Medulla oblongata (tissue), 1 donor: ENCODE data around the gene RYR2.
A peak's percentile ranks its signal among the peaks of the same experiment; 100 is the strongest.

Source experiments
- DNase-seq: peaks from one replicate; pipeline ENCODE4 v3.0.0-alpha.2; 2015; ENCODE audit errors: extremely low spot score

Gene RYR2

DNA sequence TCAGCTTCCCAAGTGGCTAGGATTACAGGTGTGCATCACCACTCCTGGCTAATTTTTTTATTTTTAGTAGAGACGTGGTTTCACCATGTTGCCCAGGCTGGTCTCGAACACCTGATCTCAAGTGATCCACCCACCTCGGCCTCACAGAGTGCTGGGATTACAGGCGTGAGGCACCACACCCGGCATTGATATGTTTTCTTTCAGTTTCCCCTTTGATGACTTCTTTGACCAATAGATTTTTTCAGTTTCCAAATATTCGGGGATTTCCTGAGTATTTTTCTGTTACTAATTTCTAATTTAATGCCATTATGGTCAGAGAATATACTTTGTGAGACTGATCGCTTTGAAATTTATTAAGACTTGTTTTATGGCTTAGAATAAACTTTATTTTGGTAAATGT lies 406.1 kb downstream of the RYR2 start:
- no peak for DNase-seq

DNA sequence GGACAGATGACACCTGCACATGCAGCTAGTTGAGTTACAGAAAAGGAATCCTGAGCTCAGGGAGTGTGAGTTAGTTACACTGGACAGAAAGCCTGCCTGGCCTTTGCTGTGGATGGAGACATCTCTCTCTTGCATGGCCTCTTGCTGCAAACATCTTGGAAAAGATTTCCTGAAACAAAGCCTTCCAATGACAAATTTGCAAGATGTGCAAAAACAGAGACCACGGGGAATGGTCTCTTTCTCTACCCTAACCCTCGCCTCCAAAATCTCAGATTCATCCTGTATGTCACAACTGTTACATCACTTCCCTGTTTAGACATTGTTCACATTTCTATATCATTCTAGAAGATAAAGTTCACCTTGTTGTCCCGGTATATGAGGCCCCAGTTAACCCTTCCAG lies 415.6 kb downstream of the RYR2 start:
- no peak for DNase-seq

DNA sequence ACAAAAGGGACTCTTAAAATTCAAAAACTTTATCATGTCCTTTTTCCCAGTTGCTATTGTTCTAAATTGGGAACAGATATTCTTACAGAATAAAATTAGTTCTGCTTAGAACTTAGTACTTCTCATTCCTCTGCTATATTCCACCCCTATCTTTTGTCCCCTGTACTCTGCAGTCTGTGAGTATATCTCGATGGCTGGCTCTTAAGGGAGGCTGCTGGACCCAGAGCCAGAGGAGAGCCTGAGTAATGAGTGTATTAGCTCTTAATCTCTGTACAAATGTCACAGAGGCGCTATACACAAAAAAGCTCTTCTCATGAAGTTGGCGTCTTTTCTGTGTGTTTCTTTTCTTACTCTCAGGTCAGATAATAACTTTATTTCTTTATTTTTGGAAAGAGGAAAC lies 425.3 kb downstream of the RYR2 start:
- no peak for DNase-seq

DNA sequence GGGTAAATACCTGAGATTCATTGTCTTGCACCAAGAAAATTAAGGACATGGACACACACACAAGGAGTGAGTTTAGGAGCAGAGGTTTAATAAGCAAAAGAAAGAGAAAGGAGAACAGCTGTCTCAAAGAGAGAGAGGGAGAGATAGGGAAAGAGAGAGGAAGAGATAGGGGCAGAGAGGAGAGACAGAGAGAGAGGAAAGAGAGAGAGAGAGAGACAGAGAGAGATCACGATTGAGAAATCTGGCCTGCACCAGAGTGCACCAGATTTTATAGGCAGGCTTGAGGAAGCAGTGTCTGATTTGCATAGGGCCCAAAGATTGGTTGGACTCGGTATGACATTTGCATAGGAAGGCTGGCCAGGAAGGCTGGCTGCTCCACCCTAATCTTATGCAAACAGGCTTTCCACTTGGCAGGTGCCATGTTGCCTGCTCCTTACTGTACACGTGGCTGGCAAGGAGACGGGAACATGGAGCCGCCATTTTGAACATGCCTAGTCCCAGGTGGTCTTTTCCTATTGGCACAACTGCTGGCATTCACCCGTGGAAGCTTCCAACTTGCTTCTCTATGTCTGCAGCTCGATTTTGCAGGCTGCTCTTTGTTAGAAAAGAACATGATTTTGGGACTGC lies 428.8 kb downstream of the RYR2 start:
- DNase-seq: no peak

DNA sequence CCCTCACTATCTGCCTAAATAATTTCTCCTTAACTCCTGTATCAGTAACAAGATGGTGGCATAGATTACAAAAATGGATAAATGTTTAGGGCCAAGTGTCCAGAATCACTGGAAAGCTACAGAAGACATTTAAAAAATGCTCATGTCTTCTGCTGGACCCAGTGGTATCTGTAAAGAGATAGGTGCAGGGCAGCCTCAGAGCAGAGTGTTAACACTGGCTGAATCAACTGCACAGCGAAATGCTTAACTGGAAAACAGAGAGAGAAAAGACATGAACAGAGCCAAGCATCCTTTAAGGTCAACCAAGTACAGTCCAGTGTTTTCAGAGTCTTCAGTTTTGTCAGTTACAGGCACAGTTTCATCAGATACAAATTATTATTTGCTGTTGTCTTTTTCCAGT lies 429.4 kb downstream of the RYR2 start:
- no peak for DNase-seq

DNA sequence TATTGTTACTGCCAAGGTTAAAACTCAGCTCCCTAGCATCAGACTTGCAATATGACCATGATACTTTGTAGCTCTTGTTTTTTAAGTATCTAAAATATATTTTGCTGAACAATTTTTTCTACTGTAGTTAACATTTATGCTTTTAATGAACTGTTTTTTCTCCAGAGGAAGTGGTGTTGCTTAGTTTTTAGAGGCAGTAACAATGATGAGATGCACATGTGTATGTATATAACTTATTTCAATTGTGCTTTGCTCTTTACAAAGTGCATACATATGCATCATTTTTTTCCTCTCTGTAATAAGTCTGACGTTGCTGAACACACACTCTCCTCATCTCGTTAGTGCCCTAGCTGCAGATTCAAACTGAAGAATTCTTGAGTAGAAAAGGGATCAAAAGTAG lies 430.0 kb downstream of the RYR2 start:
- DNase-seq: no peak

DNA sequence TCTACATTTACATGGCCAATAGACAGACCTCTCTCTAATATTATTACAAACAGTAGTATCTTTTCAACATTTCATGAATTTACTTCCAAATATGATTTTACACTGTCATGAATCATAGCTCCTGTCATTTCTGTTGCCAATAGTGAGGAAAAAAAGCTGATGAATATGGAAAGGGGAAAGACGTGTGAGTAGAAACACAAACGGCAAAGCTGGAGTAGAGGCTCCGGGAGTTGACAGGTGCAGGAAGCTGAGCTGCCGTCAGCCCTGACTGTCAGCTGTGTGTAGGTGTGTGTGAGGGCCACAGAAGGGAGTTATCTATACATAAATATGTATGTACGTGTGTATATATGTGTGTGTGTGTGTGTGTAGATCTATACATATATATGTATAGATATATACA lies 431.9 kb downstream of the RYR2 start:
- DNase-seq: no peak

DNA sequence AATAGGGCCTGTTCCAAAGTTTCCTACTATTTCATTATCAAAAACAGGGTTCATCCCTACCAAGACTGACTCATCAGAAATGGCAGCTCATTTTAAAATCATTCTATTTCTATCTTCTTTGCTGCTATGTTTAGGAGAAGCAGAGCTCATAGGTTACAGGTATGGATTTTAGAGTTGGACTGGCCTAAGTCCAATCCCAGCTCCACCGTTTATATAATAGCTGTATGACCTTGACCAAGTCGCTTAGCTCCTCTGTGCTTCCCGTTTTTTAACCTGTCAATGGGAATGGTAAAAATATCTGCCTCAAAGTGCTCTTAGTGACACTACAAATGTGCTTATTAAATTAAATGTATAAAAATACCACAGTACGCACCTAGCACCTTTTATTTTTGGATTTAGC lies 436.1 kb downstream of the RYR2 start:
- DNase-seq: no peak

DNA sequence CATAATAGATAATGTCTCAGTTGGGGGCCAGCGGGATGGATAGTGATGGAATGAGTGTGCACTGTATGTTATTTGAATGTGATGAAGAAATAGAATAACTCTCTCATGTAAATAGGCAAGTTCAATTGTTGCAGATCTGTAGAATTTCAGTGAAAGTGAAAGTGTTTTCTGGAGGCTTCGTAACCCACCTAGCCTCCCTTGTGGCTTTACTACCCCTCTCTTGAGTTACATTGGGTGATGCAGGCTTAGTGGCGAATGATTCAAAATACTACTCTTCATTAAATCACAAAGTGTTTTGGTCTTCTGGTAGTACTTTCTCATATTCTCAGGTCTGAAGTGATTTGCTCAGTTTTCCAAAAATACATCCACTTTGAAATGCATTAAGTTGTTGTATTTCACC lies 436.9 kb downstream of the RYR2 start:
- no peak for DNase-seq

DNA sequence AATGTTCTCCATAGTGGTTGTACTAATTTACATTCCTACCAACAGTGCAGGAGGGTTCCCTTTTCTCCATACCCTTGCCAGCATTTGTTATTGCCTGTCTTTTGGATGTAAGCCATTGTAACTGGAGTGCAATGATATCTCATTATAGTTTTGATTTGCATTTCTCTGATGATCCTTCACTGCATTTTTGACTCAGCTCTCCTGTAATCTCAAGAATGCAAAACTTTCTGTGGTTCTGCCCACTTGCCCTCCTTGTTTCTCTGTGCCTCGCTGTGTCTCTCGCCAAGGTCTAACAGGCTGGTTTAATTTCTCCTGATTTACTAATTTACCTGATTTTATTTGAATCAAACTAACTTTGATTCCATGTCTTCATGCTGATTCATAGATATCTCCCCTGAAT lies 440.8 kb downstream of the RYR2 start:
- no peak for DNase-seq

DNA sequence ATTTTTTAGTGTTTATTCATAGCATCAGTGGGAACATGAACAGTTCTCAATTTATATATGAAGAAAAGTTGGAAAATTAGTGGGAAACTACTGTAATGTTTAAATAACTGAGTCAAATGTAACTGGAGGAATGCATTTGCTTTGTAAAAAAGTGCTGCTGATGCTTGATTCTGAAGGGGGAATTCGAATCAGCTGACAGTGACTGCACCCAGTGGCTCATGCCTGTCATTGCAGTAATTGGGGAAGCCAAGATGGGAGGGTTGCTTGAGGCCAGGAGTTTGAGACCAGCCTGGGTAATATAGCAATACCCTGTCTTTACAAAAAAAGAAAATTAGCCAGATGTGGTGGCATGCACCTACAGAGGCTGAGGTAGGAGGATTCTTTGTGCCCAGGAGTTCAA lies 450.4 kb downstream of the RYR2 start:
- DNase-seq: no peak

DNA sequence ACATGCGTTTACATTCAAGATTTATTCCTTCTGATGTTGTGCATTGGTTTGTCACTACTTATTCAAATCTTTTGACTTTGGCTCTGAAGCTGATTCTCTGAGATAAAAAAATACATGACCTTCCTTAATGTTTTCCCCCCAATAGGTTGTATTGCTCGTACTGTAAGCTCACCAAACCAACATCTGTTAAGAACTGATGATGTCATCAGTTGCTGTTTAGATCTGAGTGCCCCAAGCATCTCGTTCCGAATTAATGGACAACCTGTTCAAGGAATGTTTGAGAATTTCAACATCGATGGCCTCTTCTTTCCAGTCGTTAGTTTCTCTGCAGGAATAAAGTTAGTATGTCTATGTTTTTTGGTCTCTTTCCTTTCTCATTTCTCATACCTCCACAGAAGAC lies 458.6 kb downstream of the RYR2 start:
- DNase-seq: no peak

DNA sequence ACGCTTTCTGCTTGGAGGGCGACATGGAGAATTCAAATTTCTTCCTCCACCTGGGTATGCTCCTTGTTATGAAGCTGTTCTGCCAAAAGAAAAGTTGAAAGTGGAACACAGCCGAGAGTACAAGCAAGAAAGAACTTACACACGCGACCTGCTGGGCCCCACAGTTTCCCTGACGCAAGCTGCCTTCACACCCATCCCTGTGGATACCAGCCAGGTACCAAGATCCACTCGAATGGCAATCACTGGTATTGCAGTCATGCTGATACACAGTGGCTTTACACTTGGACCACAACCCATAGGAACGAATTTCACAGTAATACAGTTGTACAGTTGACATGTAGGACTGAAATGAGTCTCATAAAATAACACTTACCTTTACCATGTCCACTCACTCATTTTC lies 461.3 kb downstream of the RYR2 start:
- no peak for DNase-seq

DNA sequence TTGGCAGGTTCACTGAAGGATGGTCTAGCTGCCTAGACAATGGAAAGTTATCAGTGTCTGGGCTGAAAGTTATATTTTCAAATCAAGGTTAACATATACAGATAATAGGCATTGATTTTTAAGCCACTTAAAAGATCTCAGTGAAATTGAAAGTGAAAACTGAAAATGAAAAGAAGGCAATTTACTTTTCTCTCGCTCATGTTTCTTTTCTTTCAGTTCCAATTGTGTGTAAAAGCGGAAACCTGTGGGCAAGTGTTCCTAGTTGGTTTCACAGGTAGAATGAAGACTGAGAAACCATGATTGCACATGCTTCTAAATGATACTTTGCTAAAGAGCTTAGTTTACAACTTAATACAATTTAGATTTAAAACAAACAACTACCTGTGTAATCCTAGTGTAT lies 465.0 kb downstream of the RYR2 start:
- no peak for DNase-seq

DNA sequence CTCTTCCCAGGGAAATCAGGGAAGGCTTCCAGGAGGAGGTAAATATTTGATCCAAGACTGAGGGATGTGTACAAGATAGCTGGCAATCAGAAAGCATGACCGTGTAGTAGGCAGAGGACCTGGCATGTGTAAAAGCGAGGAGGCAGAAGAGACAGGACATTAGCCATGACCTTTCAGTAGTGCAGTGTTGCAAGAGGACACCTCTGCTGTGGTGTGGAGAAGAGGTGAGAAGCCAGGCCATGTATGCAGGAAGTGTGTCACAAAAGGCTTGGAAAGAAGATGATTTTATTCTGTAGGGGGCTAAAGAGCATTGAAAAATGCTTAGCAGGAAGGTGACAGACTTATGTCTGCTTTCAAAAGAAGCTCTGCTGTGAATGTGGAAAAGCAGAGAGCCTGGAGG lies 467.8 kb downstream of the RYR2 start:
- DNase-seq: no peak

DNA sequence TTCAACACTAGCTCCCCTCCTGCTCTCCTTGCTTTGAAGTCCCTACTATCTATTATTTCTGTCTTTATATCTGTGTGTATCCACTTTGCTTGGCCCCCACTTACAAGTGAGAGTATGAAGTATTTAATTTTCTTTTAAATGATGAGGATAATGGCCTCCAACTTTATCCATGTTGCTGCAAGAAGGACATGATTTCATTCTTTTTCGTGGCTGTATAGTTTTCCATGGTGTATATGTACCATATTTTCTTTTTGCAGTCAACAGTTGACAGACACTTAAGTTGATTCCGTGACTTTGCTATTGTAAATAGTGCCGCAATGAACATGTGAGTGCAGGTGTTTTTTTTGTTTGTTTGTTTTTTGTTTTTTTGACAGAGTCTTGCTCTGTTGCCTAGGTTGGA lies 483.1 kb downstream of the RYR2 start:
- no peak for DNase-seq

DNA sequence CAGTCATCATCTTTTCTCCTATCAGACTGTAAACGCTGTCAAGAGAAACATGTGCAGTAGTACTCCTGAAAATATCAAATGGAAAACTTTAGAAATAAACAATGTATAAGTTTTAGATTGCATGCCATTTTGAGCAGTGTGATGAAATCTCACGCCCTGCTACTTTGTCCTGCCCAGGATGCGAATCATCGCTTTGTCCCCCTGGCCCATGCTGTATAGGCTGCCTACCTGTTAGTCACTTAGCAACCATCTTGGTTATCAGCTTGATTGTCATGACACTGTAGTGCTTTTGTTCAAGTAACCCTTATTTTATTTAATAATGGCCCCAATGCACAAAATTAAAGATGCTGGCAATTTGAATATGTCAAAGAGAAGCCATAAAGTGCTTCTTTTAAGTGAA lies 485.8 kb downstream of the RYR2 start:
- no peak for DNase-seq

DNA sequence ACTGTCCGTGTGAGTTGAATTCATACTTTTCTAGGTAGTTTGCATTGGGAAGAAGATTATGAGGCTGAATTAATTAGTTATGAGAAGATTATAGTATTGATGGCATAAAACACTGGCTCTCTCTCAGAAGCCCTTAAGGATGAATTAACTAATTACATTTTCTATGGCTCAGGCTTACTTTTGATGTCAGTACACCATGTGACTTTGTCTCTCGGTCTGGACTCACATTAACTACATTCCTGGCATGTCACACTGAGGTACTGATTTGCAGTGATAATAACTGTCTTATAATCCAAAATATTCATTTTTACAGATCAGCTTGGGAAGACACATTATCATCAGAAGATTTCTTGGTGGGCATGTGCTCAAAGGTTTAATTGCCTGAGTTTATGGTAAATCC lies 486.6 kb downstream of the RYR2 start:
- no peak for DNase-seq

DNA sequence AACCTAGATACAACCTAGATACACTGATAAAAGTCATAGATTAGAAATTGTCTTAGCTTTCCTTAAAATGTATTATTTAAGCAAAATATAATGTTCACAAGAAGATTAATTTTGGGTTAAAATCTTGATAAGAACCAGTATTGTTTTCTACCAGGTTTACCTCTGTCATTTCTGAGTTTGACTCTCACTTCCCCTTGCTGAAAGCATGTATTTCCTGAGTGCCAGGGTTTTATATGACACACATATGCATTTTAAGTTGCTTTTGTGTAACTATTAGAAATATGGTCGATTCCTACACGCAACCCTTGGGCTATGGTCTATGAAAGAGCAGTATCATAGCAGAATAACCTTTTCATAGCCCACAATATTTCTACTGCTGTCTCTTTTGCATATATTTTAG lies 497.1 kb downstream of the RYR2 start:
- DNase-seq: no peak

DNA sequence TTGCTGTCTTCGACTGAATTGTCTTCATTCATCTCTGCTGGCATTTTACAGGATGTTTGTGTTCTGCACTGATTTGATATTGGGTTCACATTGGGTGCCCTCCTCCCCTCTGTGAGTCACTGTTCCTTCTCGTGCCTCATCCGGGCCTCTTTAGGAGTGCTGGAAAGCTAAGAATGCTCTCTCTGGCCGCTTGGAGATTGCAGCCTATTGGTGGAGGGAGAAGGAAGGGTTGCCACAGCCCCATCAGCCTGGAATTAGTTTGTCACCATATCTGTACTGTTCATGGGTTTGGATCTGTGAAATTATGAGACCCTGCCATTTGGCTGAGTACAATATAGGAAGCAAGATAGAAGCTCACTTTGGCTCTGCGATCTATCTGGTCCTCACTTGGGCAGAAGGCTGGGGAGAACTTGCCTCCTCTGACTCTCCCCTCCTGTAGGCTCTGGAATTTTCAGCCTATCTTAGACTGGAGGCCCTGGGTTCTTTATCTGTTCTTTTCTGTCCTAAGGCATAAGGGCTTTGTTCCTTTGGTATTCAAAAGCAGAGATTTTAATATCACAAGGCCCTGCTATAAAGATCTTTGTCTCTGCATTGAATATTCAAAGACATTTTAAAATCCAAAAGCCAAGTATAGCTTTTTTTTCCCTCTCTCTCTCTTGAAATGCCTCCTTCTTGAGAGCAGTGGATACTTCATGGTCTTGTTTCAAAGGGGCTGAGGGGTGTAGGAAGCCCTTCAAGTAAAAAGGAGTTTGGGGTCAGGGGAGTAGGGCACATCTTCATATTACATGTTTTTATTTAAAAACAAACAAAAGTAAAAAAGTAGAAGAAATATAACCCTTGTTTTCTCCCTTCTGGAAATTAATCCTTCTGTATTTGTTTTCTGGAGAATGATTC lies 500.8 kb downstream of the RYR2 start:
- no peak for DNase-seq

DNA sequence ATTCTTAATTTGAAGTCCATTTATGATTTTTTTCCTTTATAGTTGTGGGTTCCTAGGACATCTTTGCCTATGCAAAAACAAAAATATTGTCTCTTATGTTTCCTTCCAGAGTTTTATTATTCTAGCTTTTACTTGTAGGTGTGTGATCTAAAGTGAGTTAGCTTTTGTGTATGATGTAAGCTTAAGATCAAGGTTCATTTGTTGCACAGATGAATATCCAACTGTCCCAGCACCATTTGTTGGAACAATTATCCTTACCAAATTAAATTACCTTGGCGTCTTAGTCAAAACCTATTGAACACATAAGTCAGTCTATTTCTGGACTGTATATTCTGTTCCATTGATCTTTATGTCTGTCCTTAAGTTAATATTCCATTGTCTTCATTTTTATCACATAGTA lies 511.1 kb downstream of the RYR2 start:
- no peak for DNase-seq

DNA sequence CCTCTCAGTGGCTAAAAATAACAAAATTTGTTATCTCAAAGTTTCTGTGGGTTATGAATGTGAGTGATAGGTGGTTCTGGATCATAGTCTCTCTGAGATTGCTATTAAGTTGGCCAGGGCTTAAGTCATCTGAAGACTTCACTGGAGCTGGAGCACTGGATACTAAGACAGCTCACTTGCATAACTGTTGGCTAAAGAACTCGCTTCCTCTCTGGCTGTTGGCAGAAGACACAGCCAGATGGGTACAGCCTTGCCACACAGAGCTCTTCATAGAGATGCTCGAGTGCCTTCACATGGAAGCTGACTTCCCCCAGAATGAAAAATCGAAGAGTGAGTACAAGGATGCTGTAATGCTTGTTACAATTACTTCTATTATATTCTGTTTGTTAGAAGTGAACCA lies 514.9 kb downstream of the RYR2 start:
- DNase-seq: peak; percentile 57

DNA sequence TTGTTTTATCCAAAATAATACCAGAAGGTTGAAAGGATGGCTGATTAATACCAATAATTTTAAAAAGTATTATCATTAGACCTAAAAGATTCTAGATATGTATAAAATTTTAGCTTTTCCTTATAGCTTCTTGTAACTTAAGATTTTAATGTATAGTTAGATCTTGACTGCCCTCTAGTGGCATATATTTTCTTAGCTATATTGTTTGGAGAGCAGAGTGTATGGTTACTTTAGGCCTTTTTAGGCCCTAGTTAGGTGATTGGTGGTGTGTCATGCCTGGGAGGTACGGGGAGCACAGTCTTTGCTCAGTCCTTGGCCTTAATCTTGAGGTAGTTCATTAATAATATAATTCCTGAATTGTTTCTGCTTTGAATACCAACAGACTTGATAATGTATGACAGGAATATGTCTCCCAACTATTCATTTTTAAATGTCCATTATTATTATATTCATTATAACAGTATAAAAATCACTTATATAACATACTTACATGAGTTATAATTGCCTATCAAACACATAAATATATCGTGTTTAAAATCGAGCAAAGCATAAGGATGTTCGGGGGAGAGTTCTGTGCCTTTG lies 520.3 kb downstream of the RYR2 start:
- peak; percentile 73 for DNase-seq
